Adrenal gland (tissue), 12 donors: ENCODE results near the gene KCTD10. TPM values are rescaled to one million over a fixed set of nuclear protein-coding genes. Genes with fewer than 3 reads are reported as not detected.

Experiments used
- DNase-seq, 7 donors: peaks; one replicate each; pipeline ENCODE4 v3.0.0-alpha.2; 2019 to 2020
- H3K27ac ChIP-seq, 5 donors: fragments of 200-600 bp; sonication (generic) in 4 of 5; 1 replicate in 3 of 5; 2 replicates in 2 of 5; pipeline versions ENCODE4 v1.5.1 to v1.8.0; 2016 to 2020; ENCODE audit warnings: mild to moderate bottlenecking in 1 of 5
- H3K27me3 ChIP-seq: fragments of 200-600 bp; 2 replicates; pipeline ENCODE4 v1.8.0; 2021
- H3K36me3 ChIP-seq, 2 donors: fragments of 200-600 bp; replicated peaks in 1 of 2; 1 replicate in 1 of 2; 2 replicates in 1 of 2; pipeline versions ENCODE4 v1.5.1 to v1.8.0; 2018 to 2022
- H3K4me1 ChIP-seq, 2 donors: fragments of 200-600 bp; replicated peaks in 1 of 2; 1 replicate in 1 of 2; 2 replicates in 1 of 2; pipeline versions ENCODE4 v1.5.1 to v1.8.0; 2018 to 2021
- H3K4me3 ChIP-seq, 4 donors: fragments of 200-600 bp; sonication (generic) in 3 of 4; one replicate each; pipeline ENCODE4 v1.5.1; 2016 to 2018
- H3K9me3 ChIP-seq, 3 donors: fragments of 200-600 bp; sonication (generic) in 1 of 3; replicated peaks in 1 of 3; 1 replicate in 2 of 3; 2 replicates in 1 of 3; pipeline versions ENCODE4 v1.5.1 to v1.8.0; 2016 to 2021
- CTCF ChIP-seq, 6 experiments: fragments of 450-650 bp in 4 of 6; fragments of 200-600 bp in 2 of 6; sonication (generic) in 1 of 6; IDR thresholded peaks; 1 replicate in 5 of 6; 2 replicates in 1 of 6; pipeline versions ENCODE4 v1.5.1 to v1.8.0; 2016 to 2021; ENCODE audit warnings: antibody characterized with exemption in 6 of 6, mild to moderate bottlenecking in 2 of 6, moderate library complexity in 1 of 6
- POLR2A ChIP-seq, 2 donors: fragments of 450-650 bp; IDR thresholded peaks; one replicate each; pipeline ENCODE4 v1.6.1; 2017; ENCODE audit warnings: antibody characterized with exemption in 2 of 2, mild to moderate bottlenecking in 2 of 2, moderate library complexity in 1 of 2
- WGBS, 4 donors: extraction: QIAGEN DNeasy Blood & Tissue Kit in 2 of 4; methylation state at CpG; one replicate each; pipeline versions ENCODE4 v1.1.5 to v1.1.7; 2013 to 2017; 5-methylcytosine and 5-hydroxymethylcytosine counted together
- intact Hi-C, 2 donors: fragments of 100-400 bp; cut with DNase I; formaldehyde crosslinking; loops; one replicate each; pipeline versions ENCODE4 v1.14.1 to v1.15.0; 2022 to 2023
- polyA plus RNA-seq, 3 donors: library from polyadenylated mRNA; stranded (reverse); fragments of 200-250 nt in 2 of 3; fragments of 350-450 nt in 1 of 3; fragmentation: Illumina TruSeq in 1 of 3; extraction: RNeasy Lipid Tissue Mini Kit (QIAGEN cat#74804) in 1 of 3; gene quantifications; one replicate each; pipeline ENCODE4 v1.2.3, GENCODE V29; 2013 to 2014
- total RNA-seq, 9 donors: library from RNA; depleted of rRNA in 4 of 9; stranded (reverse); fragments of >200 nt in 4 of 9; fragments of 120-200 nt in 1 of 9; fragmentation: NEBNext Ultra II Directional in 1 of 9; extraction: Animal tissue kit (Norgen Biotek cat#: 25700) in 1 of 9; gene quantifications; one replicate each; pipeline versions ENCODE4 v1.1.0 to v1.2.4, GENCODE V29; 2013 to 2023
- donor health status: healthy with polysubstance abuse.
- donor health status: Bipolar disorder and iron deficiency.
- donor health status: DM: yes; HTN: yes; CAD: no.
- donor health status: DM: no; HTN: no; CAD: no.
- donor health status: DM: no; HTN: no; CAD: no.
- donor health status: DM: yes; HTN: yes; CAD: no.

KCTD10 gene
- total and polyA plus RNA-seq, 12 donors: 21.6 to 77.8 (median 56.1) TPM

GRCh38 chr12:109473006-109473405 lies 4.1 kb downstream of the KCTD10 start:
- Histone ChIP-seq H3K27ac (peak overlapping the region in 2 of 5 donors; percentile 54 to 81), H3K9me3 (no peaks in the 10 kb centered on the region), H3K27me3 (no peaks in the 10 kb centered on the region), H3K4me1 (peaks cover 17 to 42% of the 10 kb centered on the region in 2 donors), H3K4me3 (no peak overlapping the region), H3K36me3 (peaks cover 0 to 14% of the 10 kb centered on the region in 2 donors)
- TF ChIP-seq CTCF (IDR thresholded peaks at IDR 0.05) (no peak), POLR2A (IDR thresholded peaks at IDR 0.05) (no peak)
- peak in 1 of 7 donors; percentile 21 for DNase-seq
- WGBS, 4 donors: 64 to 90% (median 78%) methylated on average over 3 of the region's 3 CpGs
- intact Hi-C loops: no loop called here

GRCh38 chr12:109469517-109469916 lies 7.6 kb downstream of the KCTD10 start:
- Histone ChIP-seq H3K27ac (peak overlapping the region in 1 of 5 donors; percentile 57), H3K4me1 (peaks cover 15 to 64% of the 10 kb centered on the region in 2 donors), H3K36me3 (peaks cover 0 to 14% of the 10 kb centered on the region in 2 donors), H3K4me3 (no peak overlapping the region), H3K27me3 (no peaks in the 10 kb centered on the region), H3K9me3 (no peaks in the 10 kb centered on the region)
- 73 to 87% (median 84%) methylated on average over 2 to 10 of the region's 10 CpGs for WGBS, 4 donors
- TF ChIP-seq CTCF (IDR thresholded peaks at IDR 0.05) (no peak), POLR2A (IDR thresholded peaks at IDR 0.05) (no peak)
- intact Hi-C loops: loop anchor here in 1 of 2 donors (5.0 kb wide), 1 partner anchor 37 kb away; no protein-coding TSS in a partner anchor
- no peak for DNase-seq

GRCh38 chr12:109467978-109468676 lies 9.0 kb downstream of the KCTD10 start:
- Histone ChIP-seq H3K9me3 (no peaks in the 10 kb centered on the region), H3K27me3 (no peaks in the 10 kb centered on the region), H3K4me1 (peaks cover 25 to 72% of the 10 kb centered on the region in 2 donors), H3K4me3 (no peak overlapping the region), H3K27ac (peak overlapping the region in 3 of 5 donors; percentile 15 to 95 (median 80)), H3K36me3 (peaks cover 0 to 14% of the 10 kb centered on the region in 2 donors)
- intact Hi-C loops: loop anchor here in 1 of 2 donors (5.0 kb wide), 1 partner anchor 36 kb away; no protein-coding TSS in a partner anchor
- 67 to 83% (median 72%) methylated on average over 6 to 8 of the region's 8 CpGs for WGBS, 4 donors
- peak in 2 of 7 donors; percentile 31 to 37 for DNase-seq
- no peak for TF ChIP-seq CTCF (IDR thresholded peaks at IDR 0.05)
- TF ChIP-seq POLR2A (IDR thresholded peaks at IDR 0.05): no peak

- WGBS, 4 donors: 72 to 87% (median 80%) methylated on average over 3 of the region's 3 CpGs; no CpG with 5 or more reads in 1 of the 4 donors
- Histone ChIP-seq H3K36me3 (peaks cover 0 to 14% of the 10 kb centered on the region in 2 donors), H3K4me3 (no peak overlapping the region), H3K4me1 (peaks cover 37 to 72% of the 10 kb centered on the region in 2 donors), H3K27me3 (no peaks in the 10 kb centered on the region), H3K9me3 (no peaks in the 10 kb centered on the region), H3K27ac (peak overlapping the region in 2 of 5 donors; percentile 63 to 95)
- no peak for DNase-seq
- no peak for TF ChIP-seq POLR2A (IDR thresholded peaks at IDR 0.05)
- no peak for TF ChIP-seq CTCF (IDR thresholded peaks at IDR 0.05)
- intact Hi-C loops: loop anchor here in 1 of 2 donors (5.0 kb wide), 1 partner anchor 35 kb away; no protein-coding TSS in a partner anchor
Measured at GRCh38 chr12:109466821-109467220, 10.3 kb downstream of the KCTD10 start.
